ENCODE results near the gene ALPG.
"Not testable (repeated sequence)": the region's sequence is repeated elsewhere in the genome, so short reads cannot be mapped to it uniquely, and the experiment has no call there.

The ALPG gene

DNA sequence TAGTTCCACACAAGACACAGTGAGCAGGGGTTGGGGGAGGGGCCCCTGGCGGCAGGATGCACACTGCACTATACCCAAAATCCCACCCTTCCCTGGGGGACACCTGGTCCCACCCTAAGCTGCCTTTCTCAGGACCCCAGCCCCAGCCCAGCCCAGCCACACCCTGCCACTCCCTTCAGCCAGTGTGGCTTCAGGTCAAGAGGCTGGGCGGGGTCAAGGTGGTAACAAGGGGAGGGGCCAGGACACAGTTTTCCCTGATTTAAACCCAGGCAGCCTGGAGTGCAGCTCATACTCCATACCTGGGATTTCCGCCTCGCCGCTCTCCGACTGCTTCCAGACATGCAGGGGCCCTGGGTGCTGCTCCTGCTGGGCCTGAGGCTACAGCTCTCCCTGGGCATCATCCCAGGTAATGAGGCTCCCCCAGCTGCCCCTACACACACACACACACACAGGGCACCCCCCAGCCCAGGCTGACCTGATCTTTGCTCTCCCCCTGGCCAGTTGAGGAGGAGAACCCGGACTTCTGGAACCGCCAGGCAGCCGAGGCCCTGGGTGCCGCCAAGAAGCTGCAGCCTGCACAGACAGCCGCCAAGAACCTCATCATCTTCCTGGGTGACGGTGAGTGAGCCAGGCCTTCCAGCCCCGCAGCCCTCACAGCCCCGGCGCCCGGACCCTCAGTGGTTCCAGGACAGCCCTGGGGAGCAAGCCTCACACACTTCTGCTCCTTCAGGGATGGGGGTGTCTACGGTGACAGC lies at the start of gene ALPG:
ALPG (plus strand) TSS at position 289 of the 755 bp plus-strand sequence; CDS start at position 340, 51 bp downstream.
- TF ChIP-seq, protein P1, sequence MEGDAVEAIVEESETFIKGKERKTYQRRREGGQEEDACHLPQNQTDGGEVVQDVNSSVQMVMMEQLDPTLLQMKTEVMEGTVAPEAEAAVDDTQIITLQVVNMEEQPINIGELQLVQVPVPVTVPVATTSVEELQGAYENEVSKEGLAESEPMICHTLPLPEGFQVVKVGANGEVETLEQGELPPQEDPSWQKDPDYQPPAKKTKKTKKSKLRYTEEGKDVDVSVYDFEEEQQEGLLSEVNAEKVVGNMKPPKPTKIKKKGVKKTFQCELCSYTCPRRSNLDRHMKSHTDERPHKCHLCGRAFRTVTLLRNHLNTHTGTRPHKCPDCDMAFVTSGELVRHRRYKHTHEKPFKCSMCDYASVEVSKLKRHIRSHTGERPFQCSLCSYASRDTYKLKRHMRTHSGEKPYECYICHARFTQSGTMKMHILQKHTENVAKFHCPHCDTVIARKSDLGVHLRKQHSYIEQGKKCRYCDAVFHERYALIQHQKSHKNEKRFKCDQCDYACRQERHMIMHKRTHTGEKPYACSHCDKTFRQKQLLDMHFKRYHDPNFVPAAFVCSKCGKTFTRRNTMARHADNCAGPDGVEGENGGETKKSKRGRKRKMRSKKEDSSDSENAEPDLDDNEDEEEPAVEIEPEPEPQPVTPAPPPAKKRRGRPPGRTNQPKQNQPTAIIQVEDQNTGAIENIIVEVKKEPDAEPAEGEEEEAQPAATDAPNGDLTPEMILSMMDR (IDR thresholded peaks at IDR 0.05; ENCODE audit: control extremely low read depth, extremely low read depth, low read depth, missing control alignments) = no peak
- CTCF ChIA-PET = no interaction called here
- no peak for DNase-seq (ENCODE audit: extremely low spot score)
- POLR2A ChIA-PET = no interaction called here

- ChIA-PET CTCF (no interaction called here), POLR2A (no interaction called here)
- DNase-seq (ENCODE audit: extremely low spot score) = no peak
- TF ChIP-seq, protein P1 (IDR thresholded peaks at IDR 0.05; ENCODE audit: control extremely low read depth, extremely low read depth, low read depth, missing control alignments) = no peak
Observed at GRCh38 chr2:232361646-232362045, 45.0 kb upstream of the ALPG start.

DNA sequence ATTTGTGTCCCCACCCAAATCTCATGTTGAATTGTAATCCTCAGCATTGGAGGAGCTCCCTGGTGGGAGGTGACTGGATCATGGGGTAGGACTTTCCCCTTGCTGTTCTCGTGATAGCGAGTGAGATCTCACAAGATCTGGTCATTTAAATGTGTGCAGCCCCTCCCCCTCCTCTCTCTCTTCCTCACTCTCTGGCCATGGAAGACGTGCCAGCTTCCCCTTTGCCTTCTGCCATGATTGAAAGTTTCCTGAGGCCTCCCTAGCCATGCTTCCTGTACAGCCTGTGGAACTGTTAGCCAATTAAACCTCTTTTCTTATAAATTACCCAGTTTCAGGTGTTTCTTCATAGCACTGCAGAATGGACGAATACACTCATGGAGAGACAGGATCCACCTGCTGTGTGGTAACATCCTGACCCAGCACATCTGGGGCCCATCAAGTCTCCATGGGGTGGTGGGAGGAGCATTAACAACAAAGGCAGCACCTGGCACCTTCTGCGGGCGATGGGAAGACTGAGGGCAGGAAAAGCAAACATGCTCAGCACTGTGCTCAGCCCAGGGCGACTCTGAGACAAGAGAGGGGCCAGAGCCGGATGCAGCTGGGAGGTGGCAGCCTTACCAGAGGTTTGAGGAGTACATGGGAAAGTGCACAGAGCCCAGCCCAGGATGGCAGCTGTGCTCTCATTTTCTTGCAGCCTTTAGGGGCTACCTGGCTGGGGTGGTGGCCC lies 44.3 kb upstream of the ALPG start:
- ChIA-PET POLR2A (no interaction called here), CTCF (no interaction called here)
- DNase-seq (ENCODE audit: extremely low spot score) = no peak
- TF ChIP-seq, protein P1 (IDR thresholded peaks at IDR 0.05; ENCODE audit: control extremely low read depth, extremely low read depth, low read depth, missing control alignments) = no peak

DNA sequence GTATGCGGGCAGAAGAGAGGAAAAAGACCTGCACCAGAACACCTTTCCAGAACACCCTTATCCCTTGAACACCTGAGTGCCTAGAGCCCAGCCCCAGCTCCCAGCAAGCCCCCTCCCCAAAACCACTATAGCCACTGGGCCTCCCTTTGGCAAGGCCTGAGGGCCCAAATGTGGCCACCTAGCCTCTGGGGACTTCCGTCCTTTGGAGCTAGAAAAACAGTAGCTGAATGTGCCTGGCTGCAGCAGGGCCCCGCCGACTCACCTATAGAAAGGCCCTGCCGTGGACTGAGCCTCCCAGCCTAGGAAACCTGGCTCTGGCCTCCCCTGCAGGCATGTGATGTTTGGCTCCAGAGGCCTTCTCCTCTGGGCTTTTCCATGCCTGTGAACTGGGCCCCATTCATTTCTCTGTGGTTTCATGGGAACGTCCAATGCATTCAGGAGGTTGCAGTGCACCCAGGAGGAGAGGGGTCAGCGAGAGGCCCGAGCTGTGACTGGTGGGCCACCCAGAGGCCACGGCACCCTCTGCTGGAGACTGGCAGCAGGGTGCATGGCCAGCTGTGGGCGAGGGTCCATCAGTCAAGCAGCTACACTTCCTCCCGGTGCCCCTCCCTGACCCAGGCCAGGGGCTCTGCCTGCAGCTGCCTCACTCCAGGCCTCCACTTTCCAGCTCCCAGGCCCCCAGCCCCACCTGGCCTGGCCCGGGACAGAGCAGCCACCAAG lies 43.4 kb upstream of the ALPG start:
- DNase-seq (ENCODE audit: extremely low spot score); POLR2A ChIA-PET; CTCF ChIA-PET: not testable (repeated sequence)

DNA sequence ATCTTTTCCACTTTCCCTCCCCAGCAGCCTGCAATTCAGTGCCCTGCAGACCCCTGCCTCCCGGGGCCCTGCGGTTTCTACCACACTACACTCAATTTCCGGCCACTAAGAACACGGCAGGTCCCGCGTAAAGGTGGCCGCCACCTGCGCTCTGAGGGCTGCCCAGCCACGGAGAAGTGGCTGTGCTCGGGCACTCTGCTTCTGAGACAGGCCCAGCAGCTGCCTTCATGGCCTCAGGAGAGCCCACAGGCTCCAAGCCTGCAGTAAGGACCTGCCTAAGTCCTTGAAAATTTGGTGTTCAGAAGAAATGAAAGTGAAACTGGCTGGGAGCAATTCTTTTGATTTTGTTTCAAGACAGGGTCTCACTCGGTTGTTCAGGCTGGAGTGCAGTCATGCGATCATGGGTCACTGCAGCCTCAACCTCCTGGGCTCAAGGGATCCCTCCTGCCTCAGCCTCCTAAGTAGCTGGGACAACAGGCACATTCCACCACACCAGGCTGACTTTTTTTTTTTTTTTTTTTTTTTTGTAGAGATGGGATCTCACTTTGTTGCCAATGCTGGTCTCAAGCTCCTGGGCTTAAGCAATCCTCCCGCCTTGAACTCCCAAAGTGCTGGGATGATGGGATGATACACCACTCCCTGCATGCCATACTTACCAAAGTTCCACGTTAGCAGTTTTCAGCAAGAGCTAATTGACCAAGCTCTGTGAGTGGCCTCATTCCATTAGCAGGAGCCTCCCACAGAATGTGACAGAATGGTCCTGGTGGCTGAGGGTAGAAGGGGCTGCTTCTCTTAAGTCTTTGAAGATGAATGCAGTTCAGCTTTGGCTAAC lies 42.6 kb upstream of the ALPG start:
- CTCF ChIA-PET = interaction anchor here (1.2 kb wide), 1 partner anchor 458 kb away, joined by 4 read pairs; no protein-coding TSS in a partner anchor
- DNase-seq (ENCODE audit: extremely low spot score) = peak; percentile 50
- TF ChIP-seq, protein P1 (IDR thresholded peaks at IDR 0.05; ENCODE audit: control extremely low read depth, extremely low read depth, low read depth, missing control alignments) = no peak
- POLR2A ChIA-PET = interaction anchor here (0.6 to 0.7 kb wide), 2 partner anchors 284 to 303 kb away, joined by 3 to 4 read pairs; no protein-coding TSS in a partner anchor

GRCh38 chr2:232364806-232365594 lies 41.6 kb upstream of the ALPG start:
- POLR2A ChIA-PET = interaction anchor here (0.6 to 0.7 kb wide), 2 partner anchors 285 to 304 kb away, joined by 3 to 4 read pairs; no protein-coding TSS in a partner anchor
- DNase-seq (ENCODE audit: extremely low spot score) = not testable (repeated sequence)
- CTCF ChIA-PET = interaction anchor here (0.7 to 1.2 kb wide), 3 partner anchors 14 to 459 kb away, joined by 3 to 4 read pairs (median 3); no protein-coding TSS in a partner anchor

Data from GM10248 (cell line).